Breast epithelium (tissue), 4 donors: ENCODE data around the gene SLC37A3. TPM values are rescaled to one million over a fixed set of nuclear protein-coding genes. Genes with fewer than 3 reads are reported as not detected.

Experiments
- DNase-seq, 2 donors: peaks; one replicate each; pipeline ENCODE4 v3.0.0-alpha.2; 2019; ENCODE audit warnings: low spot score in 2 of 2
- H3K27ac ChIP-seq, 2 donors: fragments of 200-600 bp; sonication (generic) in 1 of 2; one replicate each; pipeline ENCODE4 v1.5.1; 2016 to 2019; ENCODE audit warnings: mild to moderate bottlenecking in 1 of 2
- H3K27me3 ChIP-seq, 2 donors: fragments of 200-600 bp; sonication (generic) in 1 of 2; one replicate each; pipeline versions ENCODE4 v1.5.1 to v1.6.0; 2017 to 2019; ENCODE audit warnings: control low read depth in 1 of 2, mild to moderate bottlenecking in 1 of 2
- H3K36me3 ChIP-seq: fragments of 200-600 bp; one replicate; pipeline ENCODE4 v1.5.1; 2019
- H3K4me1 ChIP-seq, 2 donors: fragments of 200-600 bp; sonication (generic); one replicate each; pipeline ENCODE4 v1.5.1; 2016 to 2019; ENCODE audit warnings: control low read depth in 1 of 2
- H3K4me3 ChIP-seq, 3 donors: fragments of 200-600 bp; sonication (generic); 1 replicate in 2 of 3; 2 replicates in 1 of 3; pipeline ENCODE4 v1.5.1; 2016 to 2019; ENCODE audit warnings: mild to moderate bottlenecking in 3 of 3, moderate library complexity in 2 of 3
- H3K9me3 ChIP-seq, 2 donors: fragments of 200-600 bp; sonication (generic) in 1 of 2; one replicate each; pipeline ENCODE4 v1.5.1; 2016 to 2019; ENCODE audit warnings: control low read depth in 1 of 2
- POLR2A ChIP-seq: fragments of 450-650 bp; IDR thresholded peaks from one replicate; pipeline ENCODE4 v1.6.1; 2016; ENCODE audit warnings: antibody characterized with exemption, mild to moderate bottlenecking, moderate library complexity
- POLR2AphosphoS5 ChIP-seq, 3 donors: sonication (generic); formaldehyde crosslinking; IDR thresholded peaks; one replicate each; pipeline ENCODE4 v1.6.1; 2017; ENCODE audit warnings: antibody characterized with exemption in 3 of 3
- intact Hi-C: fragments of 100-400 bp; cut with DNase I; formaldehyde crosslinking; loops from one replicate; pipeline ENCODE4 v1.15.1; 2023; ENCODE audit warnings: low total_unique reads
- total RNA-seq, 3 donors: library from RNA; depleted of rRNA; stranded (reverse); fragments of >200 nt; gene quantifications; one replicate each; pipeline ENCODE4 v1.1.0, GENCODE V29; 2016
- TF ChIP-seq, protein P1 (sequence below), 3 donors: fragments of 450-650 bp; IDR thresholded peaks; one replicate each; pipeline ENCODE4 v1.5.1; 2016 to 2017; ENCODE audit warnings: antibody characterized with exemption in 3 of 3, mild to moderate bottlenecking in 3 of 3, moderate library complexity in 3 of 3

The SLC37A3 gene
- total RNA-seq, 3 donors from 2014 or later, result 64.0 to 89.8 (median 79.3) TPM

DNA sequence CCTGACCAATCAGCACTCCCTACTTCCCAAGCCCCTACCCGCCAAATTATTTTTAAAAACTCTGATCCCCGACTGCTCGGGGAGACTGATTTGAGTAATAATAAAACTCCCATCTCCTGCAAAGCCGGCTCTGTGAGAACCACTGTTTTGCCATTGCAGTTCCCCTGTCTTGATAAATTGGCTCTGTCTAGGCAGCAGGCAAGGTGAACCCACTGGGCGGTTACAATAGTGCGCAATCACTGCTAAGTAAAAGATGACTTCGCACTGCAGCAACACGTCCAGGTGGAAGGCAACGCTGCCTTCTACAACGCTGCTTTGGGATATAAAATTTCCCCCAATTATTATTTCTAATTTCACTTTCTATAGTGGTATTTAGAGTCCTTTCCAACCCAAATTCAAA lies 8.9 kb downstream of the SLC37A3 start:
- Histone ChIP-seq H3K9me3 (no peaks in the 10 kb centered on the region), H3K27me3 (no peaks in the 10 kb centered on the region), H3K4me3 (no peak overlapping the region), H3K4me1 (no peaks in the 10 kb centered on the region), H3K27ac (no peak overlapping the region), H3K36me3 (no peaks in the 10 kb centered on the region)
- intact Hi-C loops, result no loop called here
- no peak for DNase-seq
- TF ChIP-seq POLR2AphosphoS5 (IDR thresholded peaks at IDR 0.05), result no peak

DNA sequence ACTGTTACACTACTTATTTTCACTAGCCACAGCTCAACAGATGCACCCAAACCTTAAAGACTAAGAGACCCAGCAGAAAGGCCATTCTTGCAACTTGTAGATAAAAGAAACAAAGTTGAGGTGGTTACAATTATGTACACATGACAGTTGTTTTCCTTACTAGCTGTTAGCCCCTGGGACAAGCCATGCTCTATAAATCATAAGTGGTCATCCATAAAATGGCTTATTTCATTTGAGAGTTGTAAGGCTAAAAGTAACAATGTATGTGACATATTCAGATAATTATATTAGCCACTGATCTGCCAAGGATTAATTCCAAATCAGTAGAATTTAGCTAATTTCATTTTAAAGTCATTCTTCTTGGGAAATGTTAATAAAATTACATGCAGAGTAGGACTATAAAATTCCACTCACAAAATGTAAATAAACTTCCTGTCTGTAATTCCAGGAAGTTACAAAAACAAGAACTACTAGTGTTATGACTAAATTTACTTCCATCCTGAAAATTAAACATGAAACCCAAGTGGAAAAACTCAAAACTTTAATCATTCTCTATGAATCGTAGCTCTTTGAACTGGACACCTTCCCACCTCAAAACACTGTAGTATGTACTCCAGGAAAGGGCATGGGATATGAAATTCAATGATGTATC lies 13.3 kb downstream of the SLC37A3 start:
- Histone ChIP-seq H3K4me1 (no peaks in the 10 kb centered on the region), H3K4me3 (no peak overlapping the region), H3K36me3 (peaks cover 4% of the 10 kb centered on the region), H3K27me3 (no peaks in the 10 kb centered on the region), H3K27ac (no peak overlapping the region), H3K9me3 (no peaks in the 10 kb centered on the region)
- intact Hi-C loops, result no loop called here
- DNase-seq, result no peak
- TF ChIP-seq, protein P1, sequence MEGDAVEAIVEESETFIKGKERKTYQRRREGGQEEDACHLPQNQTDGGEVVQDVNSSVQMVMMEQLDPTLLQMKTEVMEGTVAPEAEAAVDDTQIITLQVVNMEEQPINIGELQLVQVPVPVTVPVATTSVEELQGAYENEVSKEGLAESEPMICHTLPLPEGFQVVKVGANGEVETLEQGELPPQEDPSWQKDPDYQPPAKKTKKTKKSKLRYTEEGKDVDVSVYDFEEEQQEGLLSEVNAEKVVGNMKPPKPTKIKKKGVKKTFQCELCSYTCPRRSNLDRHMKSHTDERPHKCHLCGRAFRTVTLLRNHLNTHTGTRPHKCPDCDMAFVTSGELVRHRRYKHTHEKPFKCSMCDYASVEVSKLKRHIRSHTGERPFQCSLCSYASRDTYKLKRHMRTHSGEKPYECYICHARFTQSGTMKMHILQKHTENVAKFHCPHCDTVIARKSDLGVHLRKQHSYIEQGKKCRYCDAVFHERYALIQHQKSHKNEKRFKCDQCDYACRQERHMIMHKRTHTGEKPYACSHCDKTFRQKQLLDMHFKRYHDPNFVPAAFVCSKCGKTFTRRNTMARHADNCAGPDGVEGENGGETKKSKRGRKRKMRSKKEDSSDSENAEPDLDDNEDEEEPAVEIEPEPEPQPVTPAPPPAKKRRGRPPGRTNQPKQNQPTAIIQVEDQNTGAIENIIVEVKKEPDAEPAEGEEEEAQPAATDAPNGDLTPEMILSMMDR (IDR thresholded peaks at IDR 0.05), result no peak
- TF ChIP-seq POLR2AphosphoS5 (IDR thresholded peaks at IDR 0.05) (no peak), POLR2A (no peak)

DNA sequence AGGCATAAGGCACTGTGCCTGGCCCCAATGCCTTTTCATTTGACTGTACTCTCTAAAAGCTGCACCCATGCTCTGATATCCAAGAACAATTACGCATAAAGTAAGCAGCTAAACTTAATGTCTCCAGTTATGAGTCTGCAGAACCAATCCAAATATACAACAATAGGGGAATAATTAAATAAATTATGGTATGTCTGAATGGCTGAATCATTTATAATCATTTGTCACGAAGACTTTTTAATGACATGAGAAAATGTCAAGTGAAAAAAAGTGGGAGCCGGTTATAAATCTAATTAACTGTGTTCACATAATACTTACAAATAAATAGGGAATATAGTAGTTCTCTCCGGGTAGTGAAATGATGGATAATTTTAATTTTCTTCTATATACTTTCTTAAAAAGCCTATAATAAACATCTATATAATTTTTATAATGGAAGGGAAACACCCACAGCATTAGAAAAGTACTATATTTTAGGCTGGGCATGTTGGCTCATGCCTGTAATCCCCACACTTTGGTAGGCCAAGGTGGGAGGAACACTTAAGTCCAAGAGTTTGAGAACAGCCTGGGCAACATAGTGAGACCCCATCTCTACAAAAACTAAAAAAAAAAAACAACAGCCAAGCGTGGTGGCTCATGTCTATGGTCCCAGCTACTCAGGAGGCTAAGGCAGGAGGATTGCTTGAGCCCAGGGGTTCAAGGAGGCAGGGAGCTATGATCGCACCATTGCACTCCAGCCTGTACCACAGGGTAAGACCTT lies 14.2 kb downstream of the SLC37A3 start:
- Histone ChIP-seq H3K27ac (no peak overlapping the region), H3K27me3 (no peaks in the 10 kb centered on the region), H3K36me3 (peaks cover 4% of the 10 kb centered on the region), H3K4me1 (no peaks in the 10 kb centered on the region), H3K9me3 (no peaks in the 10 kb centered on the region), H3K4me3 (no peak overlapping the region)
- no peak for DNase-seq
- intact Hi-C loops, result no loop called here
- TF ChIP-seq POLR2AphosphoS5 (IDR thresholded peaks at IDR 0.05), result no peak
- TF ChIP-seq, protein P1 (IDR thresholded peaks at IDR 0.05), result no peak
- TF ChIP-seq POLR2A, result no peak

DNA sequence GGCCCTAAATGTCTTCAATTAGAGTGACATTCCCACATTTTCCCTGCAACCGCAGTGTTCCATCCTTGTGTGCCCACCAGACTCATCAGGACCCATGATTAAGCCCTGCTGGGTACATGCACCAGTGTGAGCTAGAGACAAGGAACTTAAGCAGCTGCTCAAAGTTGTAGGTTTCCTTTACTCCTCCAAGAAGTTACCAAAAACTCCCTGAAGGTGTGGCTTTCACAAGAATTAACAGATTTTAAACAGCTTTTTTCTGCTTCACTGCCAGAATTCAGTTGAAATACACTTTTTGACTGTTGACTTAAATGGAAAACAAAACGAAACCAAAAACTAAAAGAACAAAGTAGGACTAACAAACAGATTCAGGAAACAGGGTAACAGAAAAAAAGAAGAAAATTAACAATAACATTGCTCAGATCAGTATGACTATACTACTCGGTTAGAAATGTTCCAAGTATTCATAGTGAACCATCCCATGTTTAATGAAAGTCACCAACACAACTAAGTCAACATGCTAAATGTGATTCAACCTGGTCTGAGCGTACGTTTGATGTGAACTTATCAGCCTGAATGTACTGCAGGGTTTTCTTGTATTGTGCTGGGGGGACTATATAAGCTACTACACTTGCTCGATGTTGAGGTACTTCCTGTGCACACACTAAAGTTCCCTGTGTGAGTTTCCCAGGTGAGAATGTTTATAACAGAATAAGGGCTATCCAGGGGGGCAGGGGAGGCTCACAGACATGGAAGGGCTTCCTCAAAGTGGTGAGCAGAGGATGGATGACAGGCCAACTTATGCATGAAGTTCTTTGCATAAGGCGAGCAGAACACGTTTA lies 22.2 kb downstream of the SLC37A3 start:
- TF ChIP-seq POLR2AphosphoS5 (IDR thresholded peaks at IDR 0.05), result no peak
- TF ChIP-seq POLR2A, result no peak
- TF ChIP-seq, protein P1 (IDR thresholded peaks at IDR 0.05), result no peak
- Histone ChIP-seq H3K36me3 (peaks cover 4% of the 10 kb centered on the region), H3K27ac (no peak overlapping the region)

DNA sequence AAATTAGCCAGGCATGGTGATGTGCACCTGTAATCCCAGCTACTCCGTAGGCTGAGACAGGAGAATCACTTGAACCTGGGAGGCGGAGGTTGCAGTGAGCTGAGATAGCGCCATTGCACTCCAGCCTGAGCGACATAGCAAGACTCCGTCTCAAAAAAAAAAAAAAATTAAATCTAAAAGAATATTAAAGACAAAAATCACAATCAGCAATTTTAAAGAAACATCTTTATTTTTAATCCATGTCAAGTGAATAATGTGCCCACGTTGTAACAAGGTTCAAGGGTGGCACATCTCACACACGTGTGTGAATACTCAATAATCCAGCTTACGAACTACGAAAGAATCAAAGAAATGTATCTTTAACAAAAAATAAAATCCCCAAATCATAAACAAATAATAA lies 23.0 kb downstream of the SLC37A3 start:
- TF ChIP-seq POLR2AphosphoS5 (IDR thresholded peaks at IDR 0.05) (no peak), POLR2A (no peak)
- TF ChIP-seq, protein P1 (IDR thresholded peaks at IDR 0.05), result no peak
- H3K27ac ChIP-seq, result no peak overlapping the region
- no peak overlapping the region for H3K4me3 ChIP-seq
- H3K27me3 ChIP-seq, result no peaks in the 10 kb centered on the region
- H3K9me3 ChIP-seq, result no peaks in the 10 kb centered on the region
- peaks cover 3% of the 10 kb centered on the region for H3K36me3 ChIP-seq
- no peak for DNase-seq
- no peaks in the 10 kb centered on the region for H3K4me1 ChIP-seq
- intact Hi-C loops, result no loop called here

More for the DNA sequence above, 22.2 kb downstream of the SLC37A3 start:
- no peaks in the 10 kb centered on the region for H3K27me3 ChIP-seq
- no peaks in the 10 kb centered on the region for H3K9me3 ChIP-seq
- no peak for DNase-seq
- H3K4me1 ChIP-seq, result no peaks in the 10 kb centered on the region
- H3K4me3 ChIP-seq, result no peak overlapping the region
- intact Hi-C loops, result no loop called here
